ENCODE data around the gene METAP1D.

Gene METAP1D

GRCh38 chr2:172083628-172084394 lies 84.1 kb downstream of the METAP1D start:
- H3K27me3 Mint-ChIP-seq: peaks cover 35% of the 10 kb centered on the region
- H3K4me1 Mint-ChIP-seq: peaks cover 8% of the 10 kb centered on the region
- H3K36me3 Mint-ChIP-seq: peaks cover 3% of the 10 kb centered on the region
- ATAC-seq (ENCODE audit: low read depth) (no peak), DNase-seq (ENCODE audit: low spot score in 2 of 2) (peak in 1 of 2 donors; percentile 22)
- H3K9me3 Mint-ChIP-seq: peaks cover 4% of the 10 kb centered on the region
- peak overlapping the region; percentile 66 for H3K4me3 Mint-ChIP-seq
- H3K27ac Mint-ChIP-seq: peak overlapping the region; percentile 83

GRCh38 chr2:172084395-172084644 lies 84.6 kb downstream of the METAP1D start:
- peaks cover 4% of the 10 kb centered on the region for H3K9me3 Mint-ChIP-seq
- ATAC-seq (ENCODE audit: low read depth) (no peak), DNase-seq (ENCODE audit: low spot score in 2 of 2) (no peak)
- peak overlapping the region; percentile 83 for H3K27ac Mint-ChIP-seq
- peaks cover 8% of the 10 kb centered on the region for H3K4me1 Mint-ChIP-seq
- H3K36me3 Mint-ChIP-seq: peaks cover 3% of the 10 kb centered on the region
- H3K4me3 Mint-ChIP-seq: peak overlapping the region; percentile 66
- peaks cover 33% of the 10 kb centered on the region for H3K27me3 Mint-ChIP-seq

DNA sequence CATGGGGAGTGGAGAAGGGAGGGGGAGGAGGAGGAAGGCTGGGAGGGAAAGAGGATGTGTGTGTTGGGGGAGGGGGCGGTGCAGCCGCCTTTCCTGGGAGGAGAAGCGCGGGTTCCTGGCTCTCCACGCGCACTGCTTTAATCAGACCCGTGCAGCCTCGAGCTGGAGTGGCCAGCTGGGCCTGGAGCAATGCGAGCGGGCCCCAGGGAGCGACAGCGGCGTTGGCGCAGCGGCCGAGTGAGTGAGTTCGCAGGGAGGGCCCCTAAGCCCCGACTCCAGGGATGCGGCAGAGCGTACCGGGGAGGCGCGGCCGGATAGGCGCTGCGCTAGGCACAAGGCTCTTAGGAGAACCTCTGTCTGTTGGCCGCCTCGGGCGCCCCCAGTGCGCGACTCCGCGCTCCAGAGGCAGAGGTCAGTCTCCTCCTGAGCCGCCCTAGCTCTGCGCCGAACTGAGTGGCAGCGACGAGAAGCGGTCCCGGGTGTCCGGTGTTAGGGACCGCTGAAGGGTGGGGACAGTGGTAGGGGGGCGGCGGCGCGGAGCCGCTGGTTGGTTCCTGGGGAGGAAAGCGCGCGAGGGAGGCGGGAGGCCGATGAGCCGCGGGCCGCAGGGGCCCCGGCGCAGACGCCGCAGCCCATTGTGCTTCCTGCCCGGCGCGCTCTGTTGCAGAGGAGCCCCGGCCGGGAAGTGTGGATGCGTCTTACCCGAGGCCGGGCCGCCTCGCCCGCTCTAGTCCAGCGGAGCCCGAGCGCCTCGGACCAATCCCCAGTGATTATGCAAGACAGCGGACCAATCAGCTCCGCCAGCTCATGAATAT lies 85.1 kb downstream of the METAP1D start:
- H3K4me1 Mint-ChIP-seq: peaks cover 8% of the 10 kb centered on the region
- peak overlapping the region; percentile 66 for H3K4me3 Mint-ChIP-seq
- peak; percentile 30 to 42 for DNase-seq (ENCODE audit: low spot score in 2 of 2)
- H3K9me3 Mint-ChIP-seq: peaks cover 3% of the 10 kb centered on the region
- ATAC-seq (ENCODE audit: low read depth): peak; percentile 42
- peaks cover 34% of the 10 kb centered on the region for H3K27me3 Mint-ChIP-seq
- H3K27ac Mint-ChIP-seq: peak overlapping the region; percentile 95
- peaks cover 4% of the 10 kb centered on the region for H3K36me3 Mint-ChIP-seq

DNA sequence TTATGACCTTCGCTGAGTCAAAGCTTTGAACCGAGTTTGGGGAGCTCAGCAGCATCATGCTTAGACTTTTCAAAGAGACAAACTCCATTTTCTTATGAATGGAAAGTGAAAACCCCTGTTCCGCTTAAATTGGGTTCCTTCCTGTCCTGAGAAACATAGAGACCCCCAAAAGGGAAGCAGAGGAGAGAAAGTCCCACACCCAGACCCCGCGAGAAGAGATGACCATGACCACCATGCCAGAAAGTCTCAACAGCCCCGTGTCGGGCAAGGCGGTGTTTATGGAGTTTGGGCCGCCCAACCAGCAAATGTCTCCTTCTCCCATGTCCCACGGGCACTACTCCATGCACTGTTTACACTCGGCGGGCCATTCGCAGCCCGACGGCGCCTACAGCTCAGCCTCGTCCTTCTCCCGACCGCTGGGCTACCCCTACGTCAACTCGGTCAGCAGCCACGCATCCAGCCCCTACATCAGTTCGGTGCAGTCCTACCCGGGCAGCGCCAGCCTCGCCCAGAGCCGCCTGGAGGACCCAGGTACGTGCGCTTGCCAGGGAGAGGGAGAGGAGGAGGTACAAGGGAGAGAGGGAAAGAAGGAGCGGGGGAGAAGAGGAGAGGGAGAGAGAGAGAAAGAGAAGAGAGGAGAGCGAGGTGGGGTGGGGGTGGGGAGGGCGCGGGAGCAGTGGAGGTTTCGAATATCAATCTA lies 85.9 kb downstream of the METAP1D start, which contains the start of gene DLX1:
Gene DLX1, plus strand, starts transcription at position 48 of the 700 bp plus-strand sequence. Its CDS starts 171 bp downstream, at position 219.
- peaks cover 3% of the 10 kb centered on the region for H3K9me3 Mint-ChIP-seq
- peaks cover 29% of the 10 kb centered on the region for H3K27me3 Mint-ChIP-seq
- no peak for ATAC-seq (ENCODE audit: low read depth)
- peak within 1 kb of the TSS; percentile 66 for H3K4me3 Mint-ChIP-seq
- DNase-seq (ENCODE audit: low spot score in 2 of 2): peak in 1 of 2 donors; percentile 22
- peaks cover 8% of the 10 kb centered on the region for H3K4me1 Mint-ChIP-seq
- peaks cover 4% of the 10 kb centered on the region for H3K36me3 Mint-ChIP-seq
- H3K27ac Mint-ChIP-seq: peak within 1 kb of the TSS; percentile 95

- peaks cover 3% of the 10 kb centered on the region for H3K9me3 Mint-ChIP-seq
- peaks cover 8% of the 10 kb centered on the region for H3K4me1 Mint-ChIP-seq
- DNase-seq (ENCODE audit: low spot score in 2 of 2) (peak in 1 of 2 donors; percentile 31), ATAC-seq (ENCODE audit: low read depth) (peak; percentile 34)
- peaks cover 31% of the 10 kb centered on the region for H3K27me3 Mint-ChIP-seq
- H3K4me3 Mint-ChIP-seq: peak overlapping the region; percentile 44
- peaks cover 4% of the 10 kb centered on the region for H3K36me3 Mint-ChIP-seq
- peak overlapping the region; percentile 95 for H3K27ac Mint-ChIP-seq
Measured at GRCh38 chr2:172086241-172087206, 86.8 kb downstream of the METAP1D start.

- Mint-ChIP-seq H3K4me1 (peaks cover 8% of the 10 kb centered on the region), H3K27me3 (peaks cover 33% of the 10 kb centered on the region), H3K4me3 (no peak overlapping the region), H3K9me3 (peaks cover 3% of the 10 kb centered on the region), H3K36me3 (peaks cover 4% of the 10 kb centered on the region), H3K27ac (peak overlapping the region; percentile 78)
- peak in 1 of 2 donors; percentile 19 for DNase-seq (ENCODE audit: low spot score in 2 of 2)
- no peak for ATAC-seq (ENCODE audit: low read depth)
Measured at GRCh38 chr2:172087207-172087779, 87.5 kb downstream of the METAP1D start.

GRCh38 chr2:172087780-172088244 lies 88.1 kb downstream of the METAP1D start:
- Mint-ChIP-seq H3K4me1 (peaks cover 8% of the 10 kb centered on the region), H3K27ac (peak overlapping the region; percentile 78), H3K36me3 (peaks cover 4% of the 10 kb centered on the region), H3K9me3 (peaks cover 3% of the 10 kb centered on the region), H3K4me3 (no peak overlapping the region), H3K27me3 (peaks cover 35% of the 10 kb centered on the region)
- DNase-seq (ENCODE audit: low spot score in 2 of 2): no peak
- no peak for ATAC-seq (ENCODE audit: low read depth)

- Mint-ChIP-seq H3K27me3 (peaks cover 34% of the 10 kb centered on the region), H3K4me1 (peaks cover 8% of the 10 kb centered on the region), H3K4me3 (no peak overlapping the region), H3K27ac (peak overlapping the region; percentile 78), H3K36me3 (peaks cover 4% of the 10 kb centered on the region), H3K9me3 (peaks cover 3% of the 10 kb centered on the region)
- ATAC-seq (ENCODE audit: low read depth): no peak
- DNase-seq (ENCODE audit: low spot score in 2 of 2): peak in 1 of 2 donors; percentile 10
Measured at GRCh38 chr2:172088245-172089004, 88.7 kb downstream of the METAP1D start.

- H3K27ac Mint-ChIP-seq: no peak overlapping the region
- H3K4me3 Mint-ChIP-seq: no peak overlapping the region
- peaks cover 10% of the 10 kb centered on the region for H3K4me1 Mint-ChIP-seq
- peaks cover 4% of the 10 kb centered on the region for H3K36me3 Mint-ChIP-seq
- peaks cover 4% of the 10 kb centered on the region for H3K9me3 Mint-ChIP-seq
- ATAC-seq (ENCODE audit: low read depth) (no peak), DNase-seq (ENCODE audit: low spot score in 2 of 2) (no peak)
- peaks cover 36% of the 10 kb centered on the region for H3K27me3 Mint-ChIP-seq
Measured at GRCh38 chr2:172089005-172089504, 89.3 kb downstream of the METAP1D start.

DNA sequence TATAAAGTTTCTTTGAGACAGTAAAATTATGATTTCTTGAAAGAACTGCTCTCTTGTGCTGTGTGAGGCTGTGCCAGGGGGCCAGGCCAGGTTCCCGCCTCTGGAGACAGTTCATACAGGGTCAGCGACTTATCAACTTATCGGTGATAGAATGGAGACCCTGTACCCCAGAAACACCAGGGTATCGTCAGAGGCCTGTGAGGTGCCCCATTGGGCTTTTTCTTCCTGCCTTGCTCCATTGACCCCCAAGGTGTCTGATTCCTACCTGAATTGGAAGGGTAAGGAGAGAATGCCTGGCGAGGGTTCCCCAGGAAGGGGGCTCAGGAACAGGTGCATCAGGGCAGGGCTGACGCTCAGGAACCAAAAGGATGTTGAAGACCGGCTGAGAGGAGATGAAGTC lies 89.9 kb downstream of the METAP1D start:
- Mint-ChIP-seq H3K4me3 (no peak overlapping the region), H3K9me3 (peaks cover 4% of the 10 kb centered on the region), H3K27ac (no peak overlapping the region), H3K27me3 (peaks cover 32% of the 10 kb centered on the region), H3K36me3 (peaks cover 4% of the 10 kb centered on the region), H3K4me1 (peaks cover 8% of the 10 kb centered on the region)
- ATAC-seq (ENCODE audit: low read depth): no peak
- no peak for DNase-seq (ENCODE audit: low spot score in 2 of 2)

DNA sequence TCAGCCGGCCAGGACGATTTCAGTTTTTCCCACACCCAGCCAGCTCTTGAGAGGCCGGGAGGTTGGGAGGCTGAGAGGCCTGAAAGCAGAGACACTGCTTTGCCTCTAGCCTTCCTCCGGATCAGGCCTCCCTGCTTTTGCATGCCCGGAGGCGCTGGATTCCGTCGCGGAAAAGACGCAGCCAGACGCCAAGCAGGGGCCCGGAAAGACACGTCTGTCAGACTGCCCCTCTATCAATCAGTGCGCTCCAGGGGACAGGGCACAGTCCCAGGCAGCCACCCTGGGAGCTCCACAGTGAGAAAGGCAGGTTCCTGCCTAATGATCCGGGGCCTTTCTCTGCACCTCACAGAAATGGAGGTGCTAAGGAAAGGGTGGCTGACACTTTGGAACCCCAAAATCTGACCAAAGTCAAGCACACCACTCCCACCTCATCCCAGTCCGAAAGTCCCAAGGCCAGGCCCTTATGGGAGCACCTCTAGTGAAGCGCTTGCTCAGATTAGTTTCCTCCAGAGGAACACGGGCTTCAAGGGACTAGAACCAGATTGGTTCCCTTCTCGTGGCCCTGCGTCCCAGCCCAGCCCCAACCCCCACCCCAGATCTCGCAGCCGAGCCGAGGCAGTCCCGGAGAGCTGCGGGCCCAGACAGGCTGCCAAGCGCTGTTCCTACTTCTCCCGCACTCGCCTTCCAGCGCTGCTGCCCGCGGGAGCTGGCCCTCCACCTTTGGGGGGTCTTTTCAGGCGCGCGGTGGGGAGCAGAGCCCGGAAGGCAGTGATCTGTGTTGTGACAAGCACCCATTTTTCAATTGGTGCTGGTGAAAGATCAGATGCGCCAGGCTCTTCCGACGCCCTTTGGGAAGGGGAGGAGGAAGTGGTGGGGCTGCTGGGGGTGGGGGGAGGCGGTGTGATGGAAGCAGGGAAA lies 90.5 kb downstream of the METAP1D start:
- H3K36me3 Mint-ChIP-seq: peaks cover 4% of the 10 kb centered on the region
- peaks cover 4% of the 10 kb centered on the region for H3K9me3 Mint-ChIP-seq
- H3K4me1 Mint-ChIP-seq: peaks cover 8% of the 10 kb centered on the region
- DNase-seq (ENCODE audit: low spot score in 2 of 2): no peak
- ATAC-seq (ENCODE audit: low read depth): no peak
- H3K27me3 Mint-ChIP-seq: peaks cover 32% of the 10 kb centered on the region
- no peak overlapping the region for H3K27ac Mint-ChIP-seq
- no peak overlapping the region for H3K4me3 Mint-ChIP-seq

Data from memory B cell (primary cell).